Epithelial cell of proximal tubule (primary cell): Measurements from ENCODE around the gene MYO3B. TPM values are rescaled to one million over a fixed set of nuclear protein-coding genes. Genes with fewer than 3 reads are reported as not detected.
A peak's percentile ranks its signal among the peaks of the same experiment; 100 is the strongest.

Experiments
- DNase-seq: peaks from one replicate; pipeline ENCODE4 v3.0.0-alpha.2; 2011; ENCODE audit warnings: low read depth
- H3K4me3 ChIP-seq: 2 replicates; pipeline ENCODE4 v1.5.1; 2011; ENCODE audit warnings: low read depth, mild to moderate bottlenecking, low read length
- CTCF ChIP-seq: conservative IDR thresholded peaks from 2 replicates; pipeline ENCODE4 v1.5.1; 2012; ENCODE audit warnings: low read depth, mild to moderate bottlenecking, low read length
- total RNA-seq: library from RNA; depleted of rRNA; stranded (reverse); fragments of >200 nt; gene quantifications from 2 replicates; pipeline ENCODE4 v1.2.3, GENCODE V29; 2015

MYO3B gene
- total RNA-seq, 1 donor from 2014 or later = 0.35 TPM

GRCh38 chr2:170369228-170369627 lies 191.3 kb downstream of the MYO3B start:
- H3K4me3 ChIP-seq = no peak overlapping the region
- DNase-seq = no peak
- no peak for TF ChIP-seq CTCF

- peak; percentile 37 for TF ChIP-seq CTCF
- DNase-seq = no peak
These were observed 191.9 kb downstream of the MYO3B start for GRCh38 chr2:170369894-170370293.

GRCh38 chr2:170371231-170371998 lies 193.5 kb downstream of the MYO3B start:
- H3K4me3 ChIP-seq = no peak overlapping the region
- no peak for DNase-seq
- no peak for TF ChIP-seq CTCF

More at GRCh38 chr2:170369894-170370293, 191.9 kb downstream of the MYO3B start:
- H3K4me3 ChIP-seq = no peak overlapping the region

GRCh38 chr2:170375192-170375591 lies 197.2 kb downstream of the MYO3B start:
- TF ChIP-seq CTCF = no peak
- H3K4me3 ChIP-seq = no peak overlapping the region
- DNase-seq = no peak

GRCh38 chr2:170377500-170378207 lies 199.7 kb downstream of the MYO3B start:
- peak; percentile 30 for TF ChIP-seq CTCF
- no peak overlapping the region for H3K4me3 ChIP-seq
- no peak for DNase-seq

GRCh38 chr2:170380267-170380666 lies 202.3 kb downstream of the MYO3B start:
- no peak for DNase-seq
- H3K4me3 ChIP-seq = no peak overlapping the region
- TF ChIP-seq CTCF = no peak
